ENCODE measurements around the gene HAS3.

HAS3 gene

DNA sequence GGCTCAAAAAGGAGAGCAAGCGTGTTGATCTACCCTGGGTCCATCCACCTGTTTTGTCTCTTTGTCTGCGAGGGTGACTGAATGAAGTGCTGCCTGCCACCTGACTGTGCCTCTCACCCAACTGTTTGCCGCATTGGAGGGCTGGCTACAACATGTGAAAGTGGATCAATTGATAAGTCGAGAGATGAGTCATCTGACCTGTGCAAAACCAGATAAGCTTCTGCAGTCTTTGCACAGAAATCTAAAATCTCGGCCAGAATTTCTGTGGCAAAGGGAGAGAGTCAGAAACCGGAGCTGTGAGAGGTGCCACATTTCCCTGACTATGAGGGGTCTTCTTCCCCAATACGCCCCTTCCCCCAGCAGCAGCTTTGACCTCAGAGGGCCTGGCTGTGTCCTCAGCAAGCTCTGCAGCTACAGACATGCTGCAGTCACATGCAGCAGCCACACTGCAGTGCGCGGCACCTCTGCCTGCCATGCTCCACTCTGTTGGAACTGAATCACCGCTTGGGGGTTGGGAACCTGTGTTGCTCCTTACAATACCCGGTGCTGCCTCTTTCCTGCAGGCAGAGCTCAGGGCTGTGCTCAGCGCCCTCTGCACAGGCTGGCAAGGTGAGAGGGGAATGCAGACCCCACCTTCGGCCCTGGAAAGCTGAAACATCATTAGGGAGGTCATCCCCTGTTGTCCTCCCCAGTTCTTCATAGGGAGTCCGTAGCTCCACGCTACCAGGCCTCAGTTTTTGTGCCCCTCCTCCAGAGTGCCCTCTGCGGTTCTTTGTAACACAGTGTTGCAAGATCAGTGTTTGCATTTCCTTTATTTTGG lies 16.2 kb upstream of the HAS3 start:
- no peak for DNase-seq (ENCODE audit: low read depth in 2 of 2, low spot score in 1 of 2)

DNA sequence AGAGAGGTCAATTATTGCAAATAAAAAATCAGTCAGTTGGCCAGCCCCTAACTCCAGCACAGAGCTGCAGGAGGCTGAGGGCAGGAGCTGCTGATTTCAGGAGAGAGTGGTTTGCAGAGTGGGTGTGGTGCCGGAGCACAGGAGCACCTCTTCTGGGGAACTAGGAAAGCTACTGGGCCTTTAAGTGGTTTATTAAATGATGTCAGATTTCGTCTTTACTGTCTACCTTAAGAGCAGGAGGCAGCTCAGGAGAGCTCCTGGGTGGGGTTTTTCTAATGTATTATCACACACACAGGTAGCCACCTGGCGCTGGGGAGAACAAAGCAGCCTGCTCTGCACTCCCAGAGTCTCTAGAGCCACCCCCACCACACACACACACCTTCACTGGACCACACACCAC lies 11.5 kb upstream of the HAS3 start:
- no peak for DNase-seq (ENCODE audit: low read depth in 2 of 2, low spot score in 1 of 2)

DNA sequence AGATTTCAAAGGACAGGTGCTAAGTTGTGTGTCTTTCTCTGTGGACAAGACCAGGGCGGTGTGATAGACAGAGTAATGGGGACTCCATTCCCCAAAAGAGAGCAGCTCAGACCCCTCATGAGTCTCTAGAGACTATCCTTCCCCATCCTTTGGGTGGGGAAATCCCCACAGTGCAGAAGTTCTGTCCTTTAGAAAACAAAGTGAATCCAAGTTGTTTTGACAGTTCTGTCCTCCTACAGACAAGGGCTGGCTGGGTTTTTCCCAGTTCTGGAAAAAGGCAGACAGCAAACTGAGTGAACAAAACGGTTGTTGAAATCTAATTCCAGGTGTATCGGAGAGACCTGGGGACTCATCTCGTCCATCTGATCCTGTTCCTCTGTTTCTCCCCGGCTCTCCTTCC lies 11.0 kb upstream of the HAS3 start:
- no peak for DNase-seq (ENCODE audit: low read depth in 2 of 2, low spot score in 1 of 2)

DNA sequence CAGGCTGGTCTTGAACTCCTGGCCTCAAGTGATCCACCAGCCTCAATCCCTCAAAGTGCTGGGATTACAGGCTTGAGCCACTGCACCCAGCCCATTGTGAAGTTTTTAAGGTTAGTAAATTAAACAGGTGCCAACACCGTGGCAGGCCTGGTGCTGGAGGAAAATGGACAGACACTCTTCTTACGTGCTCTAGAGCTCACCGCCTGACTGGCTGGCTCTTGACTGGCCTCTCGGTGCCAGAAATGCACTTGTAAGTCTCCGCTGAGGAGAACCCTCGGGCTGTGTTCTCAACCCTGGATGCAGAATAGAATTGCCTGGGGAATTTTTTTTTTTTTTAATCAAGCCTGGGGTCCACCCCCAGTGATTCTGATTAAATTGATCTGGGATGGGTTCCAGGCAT lies 10.3 kb upstream of the HAS3 start:
- DNase-seq (ENCODE audit: low read depth in 2 of 2, low spot score in 1 of 2): no peak

DNA sequence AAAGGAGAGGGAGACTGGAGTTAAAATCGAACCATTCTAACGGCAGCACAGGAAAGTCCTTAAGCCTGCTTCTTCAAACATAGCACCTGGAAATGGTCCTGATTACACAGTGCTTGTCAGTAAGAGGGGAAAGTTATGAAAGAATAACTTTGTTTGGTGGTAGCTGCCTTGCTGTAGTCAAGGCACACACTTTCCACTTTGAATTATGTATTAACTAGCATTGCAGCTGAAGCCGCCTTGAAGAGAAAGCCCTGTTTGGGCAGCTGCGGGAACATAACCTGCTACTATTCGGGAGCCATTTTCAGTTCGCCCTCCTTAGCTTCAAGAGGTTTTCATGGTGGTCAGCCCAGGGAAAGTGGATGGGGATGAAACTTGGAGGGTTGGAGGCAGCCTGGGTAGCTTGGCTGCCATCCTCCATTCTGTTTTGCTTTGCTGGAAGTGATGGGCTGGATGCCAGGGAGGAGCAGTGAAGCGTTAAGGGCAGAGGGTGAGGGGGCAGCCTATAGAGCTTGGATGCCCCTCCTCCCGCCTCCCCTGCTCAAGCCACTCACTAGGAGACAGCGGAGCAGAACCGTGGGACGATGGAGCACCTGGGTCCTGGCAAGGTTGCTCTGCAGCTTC lies 5.3 kb upstream of the HAS3 start:
- no peak for DNase-seq (ENCODE audit: low read depth in 2 of 2, low spot score in 1 of 2)

DNA sequence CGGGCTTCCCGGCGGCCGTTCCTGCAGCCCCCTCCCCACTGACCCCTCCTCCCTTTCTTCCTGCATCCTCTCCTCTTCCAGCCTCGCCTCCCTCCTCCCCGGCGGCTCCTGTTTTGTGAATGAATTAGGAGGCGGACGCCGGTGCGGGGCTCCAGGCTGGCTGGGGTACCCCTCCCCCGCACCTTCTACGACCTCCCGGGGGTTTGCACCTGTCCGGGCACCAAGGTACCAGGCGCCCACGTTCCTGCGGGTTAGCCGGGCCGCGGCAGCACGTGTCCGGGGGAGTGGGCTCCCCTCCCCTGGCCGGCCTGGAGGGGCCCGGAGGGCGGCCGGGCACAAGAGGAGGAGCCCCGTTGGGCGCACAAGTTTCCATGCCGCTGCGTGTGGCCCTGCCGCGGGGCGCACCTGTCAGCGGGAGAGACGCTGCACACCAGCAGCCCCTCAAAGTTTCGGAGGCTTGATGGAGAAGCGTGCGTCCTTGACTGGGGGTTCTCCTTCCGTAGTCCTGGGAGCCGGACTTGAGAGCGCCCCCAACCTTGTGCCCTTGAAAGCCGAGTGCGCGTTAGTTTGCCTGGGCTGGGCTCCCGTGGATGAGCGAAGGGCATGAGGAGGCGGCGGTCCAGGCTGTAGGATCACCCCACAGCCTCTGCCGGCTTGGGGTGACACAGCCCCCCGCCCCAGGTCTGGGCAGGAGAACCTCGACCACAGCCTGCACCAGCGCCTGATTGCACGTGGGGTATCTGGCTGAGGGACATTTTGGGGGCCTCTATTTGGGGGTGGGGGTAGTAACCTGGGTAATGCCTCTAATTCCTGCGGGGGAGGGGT lies 1.2 kb downstream of the HAS3 start:
- no peak for DNase-seq (ENCODE audit: low read depth in 2 of 2, low spot score in 1 of 2)

DNA sequence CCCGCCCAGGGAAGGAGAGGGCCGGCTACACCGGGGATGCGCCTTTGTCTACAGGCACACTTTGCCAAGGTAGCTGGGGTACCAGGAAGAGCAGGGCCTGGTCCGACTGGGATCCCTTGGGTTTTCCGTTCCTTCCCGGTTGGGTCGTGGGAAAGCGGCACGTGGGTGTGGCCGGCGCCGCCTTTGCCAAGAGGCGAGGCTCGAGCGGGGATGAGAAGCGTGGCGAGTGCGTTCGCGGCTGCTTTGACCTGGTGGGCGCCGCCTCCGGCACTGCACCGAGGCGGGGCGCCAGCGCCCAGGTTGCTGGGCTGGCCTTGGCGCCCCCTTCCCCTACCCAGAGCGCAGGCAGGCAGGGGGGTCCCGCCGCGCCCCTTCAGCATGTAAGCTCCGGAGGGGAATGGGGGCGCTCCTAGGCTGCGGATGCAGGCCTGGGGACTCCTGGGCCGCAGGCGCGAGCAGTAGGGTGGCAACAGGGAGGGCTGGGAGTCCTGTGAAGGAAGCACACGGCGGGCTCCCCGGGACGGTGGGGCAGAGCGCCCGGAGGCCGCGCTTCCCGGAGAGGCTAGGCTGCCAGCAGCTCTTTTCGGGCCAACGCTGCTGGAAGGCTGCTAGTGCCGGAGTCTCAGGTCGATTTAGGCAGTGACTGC lies 2.0 kb downstream of the HAS3 start:
- no peak for DNase-seq (ENCODE audit: low read depth in 2 of 2, low spot score in 1 of 2)

DNA sequence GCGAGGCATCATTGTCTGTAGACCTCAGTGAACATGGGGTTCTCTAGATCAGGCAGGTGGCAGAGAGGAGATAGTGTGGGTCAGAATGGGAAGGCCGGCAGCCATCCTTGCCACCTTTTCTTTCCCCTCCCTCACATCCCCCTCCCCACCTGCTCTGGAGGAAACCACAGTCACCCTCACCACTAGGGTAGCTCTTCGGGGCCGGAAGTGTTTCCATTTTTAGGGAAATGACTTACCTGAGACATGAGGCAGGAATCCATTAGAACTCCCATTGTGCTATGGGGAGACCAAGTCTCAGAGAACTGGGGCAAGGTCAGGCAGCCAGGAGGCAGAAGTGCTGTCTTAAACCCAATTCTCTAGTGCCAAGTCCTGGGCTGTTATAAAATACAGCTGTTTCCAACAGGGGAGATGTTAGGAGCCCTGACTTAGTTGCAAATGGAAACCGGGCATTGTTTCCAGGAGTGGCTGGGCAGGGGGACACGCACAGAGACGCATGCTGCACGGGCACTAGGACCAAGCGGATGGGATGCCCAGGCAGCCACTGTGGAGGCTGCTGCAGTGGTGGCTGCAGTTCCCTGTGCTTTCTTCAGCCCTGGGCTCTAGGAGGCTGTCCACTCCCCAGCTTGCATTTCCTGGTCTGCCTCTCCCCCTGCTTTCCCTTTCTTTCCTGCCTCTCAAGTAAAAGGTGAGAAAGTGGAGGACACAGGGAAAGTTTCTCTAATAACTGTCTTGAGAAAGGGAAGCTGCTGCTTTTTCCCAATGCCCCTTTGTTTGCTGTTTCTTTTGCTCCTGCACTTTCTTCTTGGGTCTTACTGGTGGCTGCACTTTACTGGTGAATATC lies 2.8 kb downstream of the HAS3 start:
- DNase-seq (ENCODE audit: low read depth in 2 of 2, low spot score in 1 of 2): no peak

DNA sequence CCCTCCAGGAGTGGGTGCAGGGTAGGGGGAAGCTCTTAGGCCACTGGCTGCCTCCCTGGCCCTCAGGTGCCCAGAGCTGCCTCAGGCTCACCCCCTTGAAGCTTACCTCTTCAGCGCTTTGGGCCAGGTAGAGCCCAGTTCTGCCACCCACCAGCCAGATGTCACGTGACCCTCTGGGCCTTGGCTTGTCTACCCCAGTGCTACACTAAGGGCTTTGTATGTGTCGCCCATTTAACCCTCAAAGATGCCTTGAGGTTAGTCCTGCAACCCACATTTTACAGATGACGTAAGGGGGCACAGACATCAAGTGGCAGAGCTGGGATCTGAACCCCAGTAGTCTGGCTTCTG lies 3.4 kb downstream of the HAS3 start:
- no peak for DNase-seq (ENCODE audit: low read depth in 2 of 2, low spot score in 1 of 2)

DNA sequence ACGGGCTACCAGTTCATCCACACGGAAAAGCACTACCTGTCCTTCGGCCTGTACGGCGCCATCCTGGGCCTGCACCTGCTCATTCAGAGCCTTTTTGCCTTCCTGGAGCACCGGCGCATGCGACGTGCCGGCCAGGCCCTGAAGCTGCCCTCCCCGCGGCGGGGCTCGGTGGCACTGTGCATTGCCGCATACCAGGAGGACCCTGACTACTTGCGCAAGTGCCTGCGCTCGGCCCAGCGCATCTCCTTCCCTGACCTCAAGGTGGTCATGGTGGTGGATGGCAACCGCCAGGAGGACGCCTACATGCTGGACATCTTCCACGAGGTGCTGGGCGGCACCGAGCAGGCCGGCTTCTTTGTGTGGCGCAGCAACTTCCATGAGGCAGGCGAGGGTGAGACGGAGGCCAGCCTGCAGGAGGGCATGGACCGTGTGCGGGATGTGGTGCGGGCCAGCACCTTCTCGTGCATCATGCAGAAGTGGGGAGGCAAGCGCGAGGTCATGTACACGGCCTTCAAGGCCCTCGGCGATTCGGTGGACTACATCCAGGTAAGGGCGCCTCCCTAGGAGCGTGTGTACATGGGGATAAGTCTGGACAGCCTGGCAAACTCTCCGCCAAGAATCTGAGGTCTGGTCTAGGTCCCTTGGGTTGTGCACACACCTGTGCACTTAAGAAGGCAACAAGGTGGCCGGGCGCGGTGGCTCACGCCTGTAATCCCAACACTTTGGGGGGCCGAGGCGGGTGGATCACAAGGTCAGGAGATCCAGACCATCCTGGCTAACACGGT lies 4.2 kb downstream of the HAS3 start:
- no peak for DNase-seq (ENCODE audit: low read depth in 2 of 2, low spot score in 1 of 2)

DNA sequence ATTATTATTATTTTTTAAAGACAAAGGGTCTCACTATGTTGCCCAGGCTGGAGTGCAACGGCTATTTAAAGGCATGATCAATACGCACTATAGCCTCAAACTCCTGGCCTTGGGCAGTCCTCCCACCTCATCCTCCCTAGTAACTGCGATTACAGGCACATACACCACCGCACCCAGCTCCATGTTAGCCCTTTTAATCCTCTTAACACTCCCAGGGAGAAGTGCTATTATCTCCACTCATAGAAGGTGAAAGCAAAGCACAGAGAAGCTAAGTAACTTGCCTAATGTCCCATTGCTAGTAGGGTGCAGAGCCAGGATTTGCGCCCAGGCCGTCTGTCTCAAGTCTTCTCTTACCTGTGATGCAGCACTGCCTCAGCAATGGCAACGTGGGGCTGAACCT lies 5.0 kb downstream of the HAS3 start:
- DNase-seq (ENCODE audit: low read depth in 2 of 2, low spot score in 1 of 2): no peak

DNA sequence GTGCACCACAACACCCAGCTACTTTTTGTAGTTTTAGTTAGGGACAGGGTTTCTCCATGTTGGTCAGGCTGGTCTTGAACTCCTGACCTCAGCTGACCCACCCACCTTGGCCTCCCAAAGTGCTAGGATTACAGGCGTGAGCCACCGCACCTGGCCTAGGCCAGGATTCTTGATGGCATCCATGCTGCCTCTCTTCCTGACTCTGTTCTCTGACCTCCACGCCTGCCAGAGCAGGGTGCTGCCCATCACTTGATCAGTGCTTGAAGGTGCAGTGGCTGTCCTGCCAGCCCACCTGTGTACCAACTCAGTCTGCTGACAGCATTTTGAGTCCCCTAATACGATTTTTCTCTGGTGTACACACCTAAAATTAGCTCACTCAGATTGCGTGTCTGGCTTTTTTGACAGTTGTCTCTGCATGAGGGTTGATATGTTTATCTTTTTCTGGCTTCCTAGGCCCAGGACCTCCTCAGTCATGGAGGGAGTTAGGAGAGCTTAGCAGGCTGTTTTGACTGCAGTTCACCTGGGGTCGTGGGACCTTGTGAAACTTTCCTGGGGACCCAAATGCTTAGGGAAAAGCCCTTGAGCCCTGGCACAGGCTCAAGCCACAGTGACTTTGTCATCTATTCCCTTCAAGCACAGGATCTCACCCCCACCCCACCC lies 5.9 kb downstream of the HAS3 start:
- DNase-seq (ENCODE audit: low read depth in 2 of 2, low spot score in 1 of 2): no peak

DNA sequence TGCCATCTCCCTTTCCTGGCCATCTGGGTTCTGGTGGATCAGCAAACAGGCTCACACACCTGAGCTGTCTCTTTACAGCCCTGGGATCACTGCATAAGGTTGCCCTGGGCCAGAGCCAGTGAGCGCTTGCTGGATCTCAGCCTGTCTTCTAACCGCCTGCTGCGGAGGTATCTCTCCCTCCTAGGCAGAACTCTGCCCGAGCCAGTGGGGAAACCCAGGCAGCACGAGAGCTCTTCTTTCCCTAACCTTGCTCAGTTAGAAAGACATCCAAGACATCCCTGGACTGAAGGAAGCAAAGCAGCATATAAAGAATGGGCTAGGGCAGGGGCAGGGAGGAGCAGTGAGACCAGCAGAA lies 6.4 kb downstream of the HAS3 start:
- DNase-seq (ENCODE audit: low read depth in 2 of 2, low spot score in 1 of 2): no peak

DNA sequence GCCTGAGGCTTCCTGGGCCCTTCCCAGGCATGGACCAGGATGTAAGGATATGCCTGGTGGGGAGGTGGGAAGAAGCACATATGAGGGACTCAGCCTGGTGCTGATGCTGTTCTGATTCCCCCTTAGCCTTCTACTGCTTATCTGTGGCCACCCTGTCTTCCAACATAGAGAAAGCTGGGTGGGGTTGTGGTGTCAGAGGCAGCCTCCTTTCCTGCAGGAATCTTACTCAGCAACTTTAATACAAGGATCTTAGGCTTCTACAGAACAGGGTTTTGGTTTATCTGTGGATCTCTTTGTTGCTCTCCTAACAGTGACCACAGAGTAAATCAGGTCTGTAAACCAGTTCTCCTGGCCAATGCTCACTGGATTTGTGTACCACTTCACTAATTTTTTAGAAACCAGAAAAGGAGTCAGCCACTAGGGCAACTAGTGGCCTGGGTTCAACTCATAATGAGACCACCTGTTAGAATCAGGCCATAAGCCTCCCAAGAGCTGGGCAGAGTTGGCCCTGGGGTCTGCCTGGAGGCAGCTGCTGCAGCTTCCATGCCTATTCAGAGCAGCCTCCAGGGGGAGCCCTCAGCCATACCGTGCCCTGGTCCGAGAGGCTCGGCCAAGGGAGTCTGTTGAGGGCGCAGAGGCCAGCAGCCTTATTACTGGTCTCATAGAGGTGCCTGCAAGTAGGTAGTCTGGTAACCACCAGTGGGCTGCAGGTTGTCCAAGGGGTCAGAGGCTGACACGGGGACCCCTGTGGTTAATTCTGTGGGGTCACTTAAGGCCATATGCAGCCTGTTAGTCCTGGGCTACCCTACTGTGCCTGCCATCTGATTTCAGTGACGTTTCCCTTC lies 7.1 kb downstream of the HAS3 start:
- DNase-seq (ENCODE audit: low read depth in 2 of 2, low spot score in 1 of 2): no peak

DNA sequence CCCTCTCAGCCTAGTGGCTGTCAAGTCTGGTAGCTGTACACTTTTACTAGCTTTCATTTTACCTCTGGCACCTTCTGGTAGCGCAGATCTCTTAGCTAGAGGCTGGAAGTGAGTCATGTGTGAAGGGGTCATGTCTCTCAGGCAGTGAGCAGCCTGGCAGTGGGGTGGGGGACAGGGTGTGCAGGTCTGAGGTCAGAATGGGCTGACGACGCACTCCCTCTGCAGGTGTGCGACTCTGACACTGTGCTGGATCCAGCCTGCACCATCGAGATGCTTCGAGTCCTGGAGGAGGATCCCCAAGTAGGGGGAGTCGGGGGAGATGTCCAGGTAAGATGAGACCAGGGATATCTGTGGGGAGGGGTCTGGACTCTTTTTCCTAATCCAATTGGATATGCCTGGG lies 7.8 kb downstream of the HAS3 start:
- no peak for DNase-seq (ENCODE audit: low read depth in 2 of 2, low spot score in 1 of 2)

DNA sequence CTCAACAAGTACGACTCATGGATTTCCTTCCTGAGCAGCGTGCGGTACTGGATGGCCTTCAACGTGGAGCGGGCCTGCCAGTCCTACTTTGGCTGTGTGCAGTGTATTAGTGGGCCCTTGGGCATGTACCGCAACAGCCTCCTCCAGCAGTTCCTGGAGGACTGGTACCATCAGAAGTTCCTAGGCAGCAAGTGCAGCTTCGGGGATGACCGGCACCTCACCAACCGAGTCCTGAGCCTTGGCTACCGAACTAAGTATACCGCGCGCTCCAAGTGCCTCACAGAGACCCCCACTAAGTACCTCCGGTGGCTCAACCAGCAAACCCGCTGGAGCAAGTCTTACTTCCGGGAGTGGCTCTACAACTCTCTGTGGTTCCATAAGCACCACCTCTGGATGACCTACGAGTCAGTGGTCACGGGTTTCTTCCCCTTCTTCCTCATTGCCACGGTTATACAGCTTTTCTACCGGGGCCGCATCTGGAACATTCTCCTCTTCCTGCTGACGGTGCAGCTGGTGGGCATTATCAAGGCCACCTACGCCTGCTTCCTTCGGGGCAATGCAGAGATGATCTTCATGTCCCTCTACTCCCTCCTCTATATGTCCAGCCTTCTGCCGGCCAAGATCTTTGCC lies 9.0 kb downstream of the HAS3 start:
- DNase-seq (ENCODE audit: low read depth in 2 of 2, low spot score in 1 of 2): no peak

DNA sequence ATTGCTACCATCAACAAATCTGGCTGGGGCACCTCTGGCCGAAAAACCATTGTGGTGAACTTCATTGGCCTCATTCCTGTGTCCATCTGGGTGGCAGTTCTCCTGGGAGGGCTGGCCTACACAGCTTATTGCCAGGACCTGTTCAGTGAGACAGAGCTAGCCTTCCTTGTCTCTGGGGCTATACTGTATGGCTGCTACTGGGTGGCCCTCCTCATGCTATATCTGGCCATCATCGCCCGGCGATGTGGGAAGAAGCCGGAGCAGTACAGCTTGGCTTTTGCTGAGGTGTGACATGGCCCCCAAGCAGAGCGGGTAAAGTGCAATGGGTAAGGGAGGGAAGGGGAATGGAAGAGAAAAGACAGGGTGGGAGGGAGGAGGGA lies 9.5 kb downstream of the HAS3 start:
- no peak for DNase-seq (ENCODE audit: low read depth in 2 of 2, low spot score in 1 of 2)

DNA sequence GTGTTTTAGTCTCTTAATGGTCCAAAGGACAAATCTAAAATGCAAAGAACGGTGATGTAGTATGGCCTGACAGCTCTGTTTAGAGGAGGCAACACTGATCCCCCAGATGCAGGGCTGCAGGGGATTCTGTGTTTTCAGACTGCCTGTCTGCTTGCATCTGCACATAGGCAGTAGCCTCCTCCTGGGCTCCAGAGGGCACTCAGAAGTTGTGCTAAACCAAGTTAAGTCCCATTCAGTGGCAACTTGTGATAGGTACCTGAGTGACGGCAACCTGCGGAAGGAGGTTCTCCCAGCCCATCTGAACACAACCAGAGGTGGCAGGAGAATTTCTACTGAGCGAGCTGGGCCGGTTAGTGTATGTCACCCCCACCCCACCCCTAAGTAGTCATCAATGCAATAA lies 9.9 kb downstream of the HAS3 start:
- DNase-seq (ENCODE audit: low read depth in 2 of 2, low spot score in 1 of 2): no peak
